GM18505 (cell line): ENCODE measurements around the gene RNF144A.

Experiments
- ATAC-seq: cut with Tn5 transposase; IDR thresholded peaks from one replicate; pipeline ENCODE4 v1.9.1; 2021; ENCODE audit not compliant: unreplicated experiment
- POLR2A ChIP-seq: IDR thresholded peaks from 4 replicates; pipeline ENCODE4 v1.6.1; 2011; ENCODE audit warnings: borderline replicate concordance; ENCODE audit not compliant: insufficient read depth, insufficient read length; ENCODE audit errors: extremely low read depth

RNF144A gene

DNA sequence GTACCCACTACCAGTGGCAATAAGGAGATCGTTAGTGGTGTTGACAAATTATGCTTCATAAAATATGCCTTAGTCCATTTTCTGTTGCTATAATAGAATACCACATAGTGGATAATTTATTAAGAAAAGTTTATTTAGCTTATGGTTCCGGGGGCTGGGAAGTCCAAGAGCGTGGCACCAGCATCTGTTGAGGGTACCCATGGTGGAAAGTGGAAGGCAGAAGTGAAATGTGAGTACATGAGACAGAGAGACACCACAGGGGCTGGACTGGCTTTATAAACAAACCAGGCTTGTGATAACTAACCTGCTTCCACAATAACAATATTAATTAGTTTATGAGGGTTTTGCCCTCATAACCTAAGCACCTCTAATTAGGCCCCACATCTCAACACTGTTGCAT lies 146.6 kb downstream of the RNF144A start:
- no peak for ATAC-seq

DNA sequence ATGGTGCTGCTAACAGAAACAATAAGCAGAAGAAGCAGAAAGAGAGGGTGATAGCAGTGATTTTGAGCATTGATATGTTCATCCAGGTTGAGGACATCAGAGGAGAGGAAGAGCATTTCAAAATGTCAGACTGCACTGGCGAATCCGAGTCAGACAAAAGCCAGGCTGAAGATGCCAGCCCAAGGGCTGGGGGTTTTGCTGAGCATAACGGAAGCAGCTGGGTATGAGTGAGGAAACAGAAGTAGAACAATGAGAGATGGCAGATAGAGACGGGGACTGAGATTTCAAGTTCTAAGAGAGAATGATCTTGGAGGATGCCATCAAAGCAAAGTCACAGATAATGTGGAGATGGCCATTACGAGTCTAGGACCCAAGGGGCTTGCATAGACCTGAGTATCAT lies 151.2 kb downstream of the RNF144A start:
- no peak for ATAC-seq
- no peak for TF ChIP-seq POLR2A

More for the DNA sequence above, 146.6 kb downstream of the RNF144A start:
- no peak for TF ChIP-seq POLR2A

DNA sequence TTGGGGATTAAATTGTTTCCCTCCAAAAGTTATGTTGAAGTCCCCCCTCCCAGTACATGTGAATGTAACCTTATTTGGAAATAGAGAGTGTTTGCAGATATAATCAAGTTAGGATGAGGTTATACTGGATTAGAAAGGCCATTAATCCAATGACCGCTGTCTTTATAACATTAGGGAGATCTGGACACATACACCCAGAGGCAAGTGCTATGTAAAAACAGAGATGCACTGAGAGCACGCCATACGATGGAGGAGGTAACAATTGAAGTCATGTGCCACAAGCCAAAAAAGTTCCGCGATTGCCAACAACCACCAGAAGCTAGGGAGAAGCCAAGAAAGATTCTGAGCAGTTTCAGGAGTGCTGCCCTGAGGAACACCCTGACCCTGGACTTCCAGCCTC lies 153.3 kb downstream of the RNF144A start:
- no peak for ATAC-seq

DNA sequence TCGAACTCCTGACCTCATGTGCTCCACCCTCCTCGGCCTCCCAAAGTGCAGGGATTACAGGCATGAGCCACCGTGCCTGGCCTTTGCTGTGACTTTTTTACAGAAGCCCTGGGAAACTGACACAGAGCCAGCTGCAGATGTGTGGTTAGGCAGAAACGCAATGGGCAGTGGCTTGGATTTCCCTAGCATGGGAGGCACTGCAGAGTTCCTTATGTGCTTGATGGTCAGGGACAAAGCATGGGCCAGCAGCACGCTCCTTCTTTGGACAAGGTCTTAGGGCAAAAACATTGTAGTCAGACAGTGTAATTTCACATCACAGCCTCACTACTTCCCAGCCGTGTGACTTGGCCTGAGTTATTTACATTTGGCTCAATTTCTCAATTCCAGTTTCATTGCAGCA lies 153.9 kb downstream of the RNF144A start:
- no peak for TF ChIP-seq POLR2A
- no peak for ATAC-seq

More for the DNA sequence above, 153.3 kb downstream of the RNF144A start:
- no peak for TF ChIP-seq POLR2A

DNA sequence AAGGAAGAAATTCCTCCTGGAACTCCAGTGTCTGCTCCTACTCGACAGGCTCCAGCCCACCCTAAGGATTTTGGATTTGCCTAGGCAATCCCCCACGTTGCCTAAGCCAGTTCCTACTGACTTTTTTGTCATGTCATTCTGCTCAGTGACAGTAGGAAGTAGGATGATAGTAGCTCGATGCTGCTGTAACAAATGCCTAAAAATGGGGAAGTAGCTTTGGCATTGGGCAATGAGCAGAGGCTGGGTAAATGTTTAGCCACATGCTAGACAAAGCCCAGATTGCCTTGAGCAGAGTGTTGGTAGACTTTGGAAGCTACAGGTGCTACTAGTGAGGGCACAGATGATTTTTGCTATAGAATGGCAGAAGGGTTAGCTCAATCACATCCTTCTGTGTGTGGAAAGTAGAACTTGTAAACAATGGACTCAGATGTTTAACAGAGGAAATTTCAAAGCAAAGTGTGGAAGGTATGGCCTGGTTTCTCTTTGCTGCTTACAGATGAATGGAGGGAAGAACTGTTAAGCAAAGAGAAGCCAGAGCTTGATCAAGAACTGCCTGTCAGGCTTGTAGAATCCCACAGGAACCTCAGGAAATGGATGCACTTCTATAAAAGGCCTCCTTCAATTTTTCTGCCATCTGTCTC lies 154.8 kb downstream of the RNF144A start:
- ATAC-seq = peak; percentile 62
- no peak for TF ChIP-seq POLR2A

DNA sequence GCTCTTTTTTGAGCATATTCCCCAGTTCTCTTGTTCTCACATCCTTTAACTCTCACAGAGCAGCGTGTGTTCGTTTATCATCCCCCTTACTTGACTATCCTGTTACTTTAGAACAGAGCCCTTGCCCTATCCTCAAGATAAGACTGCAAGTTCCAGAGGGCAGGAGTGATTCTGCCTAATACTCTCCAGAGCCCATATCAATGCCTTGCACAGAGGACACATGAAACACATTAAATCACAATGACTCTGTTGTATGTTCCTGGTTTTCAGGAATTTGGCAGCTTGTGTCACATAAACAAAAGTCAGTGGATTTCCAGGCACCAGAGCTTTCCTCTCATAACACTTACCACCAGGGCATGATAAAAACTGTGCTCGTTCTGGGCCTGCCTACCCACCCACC lies 156.7 kb downstream of the RNF144A start:
- ATAC-seq = no peak
- TF ChIP-seq POLR2A = no peak

DNA sequence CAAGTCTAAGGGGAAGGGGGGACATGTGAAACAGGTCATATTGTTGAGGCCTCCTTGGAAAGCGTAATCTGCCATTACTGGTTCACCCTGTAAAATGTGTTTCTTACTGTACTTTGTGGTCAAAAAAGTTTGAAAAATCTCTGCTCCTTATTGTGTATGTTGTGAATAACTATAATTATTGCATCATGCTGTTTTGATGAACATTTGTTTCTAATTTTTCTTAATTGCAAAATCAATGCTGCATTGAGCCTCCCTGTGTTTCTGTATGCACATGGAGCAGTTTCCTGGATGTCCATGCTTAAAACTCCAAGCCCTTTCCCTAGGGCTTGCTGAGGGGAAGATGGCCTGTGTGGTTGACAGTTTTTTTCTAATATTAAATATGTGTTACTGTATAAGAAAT lies 158.6 kb downstream of the RNF144A start:
- TF ChIP-seq POLR2A = no peak
- no peak for ATAC-seq

DNA sequence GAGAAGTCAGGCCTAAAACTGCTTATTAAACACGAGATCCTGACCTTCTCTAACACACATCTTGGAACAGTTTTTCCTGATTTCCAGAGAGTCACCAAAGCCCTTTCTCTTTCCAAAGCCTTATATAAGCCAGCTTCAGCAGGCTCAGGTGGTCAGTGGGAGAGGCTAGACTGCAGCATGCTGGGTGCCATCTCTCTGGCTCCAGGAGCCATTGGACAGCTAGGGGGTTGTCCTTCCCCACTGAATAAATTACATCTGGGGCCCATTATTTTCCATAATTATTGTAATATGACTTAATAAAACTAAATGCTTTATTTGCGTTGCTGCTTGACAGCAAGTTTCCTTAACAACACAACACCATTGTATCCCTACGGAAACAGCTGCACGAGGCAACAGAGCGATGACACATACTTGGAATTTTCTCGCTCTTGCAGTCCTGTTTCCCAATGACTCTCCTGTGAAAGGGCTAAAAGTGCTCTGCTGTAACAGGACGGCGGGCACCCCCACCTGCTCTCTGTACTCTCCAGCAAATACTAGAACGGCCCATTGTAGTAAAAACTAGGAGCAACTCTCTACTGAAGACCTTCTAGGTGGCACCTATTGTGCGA lies 160.6 kb downstream of the RNF144A start:
- TF ChIP-seq POLR2A = no peak
- no peak for ATAC-seq

DNA sequence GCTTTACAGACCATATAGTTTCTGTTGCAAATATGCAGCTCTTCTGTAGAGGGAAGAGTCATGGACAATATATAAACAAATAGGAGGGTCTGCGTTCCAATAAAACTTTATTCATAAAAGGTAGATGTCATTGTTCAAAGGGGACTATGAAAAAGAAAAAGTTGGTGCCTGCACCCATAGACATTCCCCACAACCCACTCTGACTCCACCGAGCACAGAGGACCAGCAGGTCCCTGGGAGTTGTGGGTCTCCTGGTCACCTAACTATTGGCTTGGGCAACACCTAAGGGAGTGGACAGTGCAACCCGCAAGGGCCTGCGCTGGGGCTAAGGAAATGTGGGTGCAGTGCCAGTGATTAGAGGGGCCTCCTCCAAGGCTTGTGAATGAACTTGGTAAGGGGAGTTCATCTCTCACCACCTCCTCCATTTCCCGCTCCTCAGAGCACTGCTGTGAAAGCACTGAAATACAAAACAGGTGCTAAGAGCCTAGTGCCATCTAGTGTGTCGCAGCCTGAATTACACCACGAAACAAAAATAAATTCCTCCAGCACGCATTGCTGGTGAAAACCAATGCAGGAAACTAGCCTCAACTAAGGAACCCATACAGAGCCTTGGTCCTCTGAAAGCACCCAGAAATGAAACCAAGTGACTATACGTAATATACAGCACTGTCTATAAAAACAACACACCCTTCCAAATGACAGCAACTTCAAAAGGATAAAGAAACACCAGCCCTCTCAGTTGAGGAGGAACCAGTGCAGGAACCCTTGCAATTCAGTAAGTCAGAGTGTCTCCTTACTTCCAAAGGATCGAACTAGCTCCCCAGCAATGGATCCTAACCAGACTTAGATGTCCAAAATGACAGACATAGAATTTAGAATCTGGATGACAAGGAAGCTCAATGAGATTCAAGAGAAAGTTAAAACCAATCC lies 166.6 kb downstream of the RNF144A start:
- TF ChIP-seq POLR2A = no peak
- peak; percentile 62 for ATAC-seq

DNA sequence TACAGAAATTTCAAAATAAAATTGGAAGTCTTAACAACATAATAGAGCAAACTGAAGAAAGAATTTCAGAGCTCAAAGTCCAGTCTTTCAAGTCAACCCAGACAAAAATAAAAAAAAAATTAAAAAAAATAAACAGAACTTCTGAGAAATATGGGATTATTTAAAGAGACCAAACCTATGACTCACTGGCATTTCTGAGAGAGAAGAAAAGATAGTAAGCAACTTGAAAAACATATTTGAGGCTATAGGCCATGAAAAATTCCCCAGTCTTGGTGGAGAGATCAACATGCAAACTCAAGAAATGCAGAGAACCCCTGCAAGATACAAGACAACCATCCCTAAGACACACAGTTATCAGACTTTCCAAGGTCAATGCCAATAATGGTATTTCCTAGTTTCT lies 167.4 kb downstream of the RNF144A start:
- no peak for ATAC-seq
- TF ChIP-seq POLR2A = no peak

DNA sequence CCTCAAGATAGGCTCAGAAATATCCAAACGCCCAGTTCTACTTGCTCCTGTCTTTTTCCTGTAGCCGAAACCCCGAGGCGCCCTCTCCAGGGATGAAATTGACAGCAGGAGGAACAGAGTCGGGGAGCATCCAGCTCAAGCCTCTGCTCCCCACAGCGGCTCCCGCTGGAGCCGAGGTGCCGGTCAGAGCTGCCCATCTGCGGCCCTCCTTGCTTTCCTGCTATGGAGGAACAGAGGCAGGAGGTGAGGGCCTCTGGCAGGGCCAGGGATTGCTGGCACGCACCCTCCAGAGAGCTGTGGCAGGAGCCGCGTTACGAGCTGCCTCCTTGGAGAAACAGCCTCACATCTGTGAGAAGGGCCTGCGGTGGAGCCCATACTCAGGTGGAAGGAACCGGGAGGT lies 172.1 kb downstream of the RNF144A start:
- no peak for ATAC-seq

DNA sequence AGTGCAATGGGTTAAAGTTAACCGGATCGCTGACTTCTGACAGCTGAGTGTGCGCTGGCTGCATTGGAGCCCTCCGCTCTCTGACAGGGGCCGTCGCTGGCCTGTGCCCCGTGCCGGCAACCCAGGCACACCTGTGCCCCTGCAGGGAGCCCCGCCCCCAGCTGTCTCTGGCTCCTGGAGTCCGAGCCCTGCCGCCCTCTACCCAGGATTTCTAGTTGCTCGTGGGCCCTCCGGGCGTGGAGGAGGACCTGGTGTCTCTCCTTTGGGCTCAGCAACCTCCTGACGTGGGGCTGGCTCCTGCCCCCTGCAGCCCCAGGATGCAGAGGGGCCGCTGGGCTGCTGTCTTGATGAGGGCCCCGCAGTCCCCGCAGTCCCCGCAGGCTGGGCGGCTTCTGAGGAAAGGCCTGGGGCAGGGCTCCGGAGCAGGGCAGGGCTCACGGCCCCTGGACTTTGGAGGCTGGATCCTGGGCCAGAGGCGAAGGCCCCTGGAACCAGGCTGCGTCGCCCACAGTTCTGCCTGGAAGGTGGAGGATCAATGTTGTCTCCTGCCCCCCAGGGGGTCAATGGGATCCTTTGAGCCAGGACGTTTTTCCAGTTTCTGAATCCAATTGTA lies 172.8 kb downstream of the RNF144A start:
- ATAC-seq = no peak
- TF ChIP-seq POLR2A = no peak

More for the DNA sequence above, 172.1 kb downstream of the RNF144A start:
- no peak for TF ChIP-seq POLR2A

DNA sequence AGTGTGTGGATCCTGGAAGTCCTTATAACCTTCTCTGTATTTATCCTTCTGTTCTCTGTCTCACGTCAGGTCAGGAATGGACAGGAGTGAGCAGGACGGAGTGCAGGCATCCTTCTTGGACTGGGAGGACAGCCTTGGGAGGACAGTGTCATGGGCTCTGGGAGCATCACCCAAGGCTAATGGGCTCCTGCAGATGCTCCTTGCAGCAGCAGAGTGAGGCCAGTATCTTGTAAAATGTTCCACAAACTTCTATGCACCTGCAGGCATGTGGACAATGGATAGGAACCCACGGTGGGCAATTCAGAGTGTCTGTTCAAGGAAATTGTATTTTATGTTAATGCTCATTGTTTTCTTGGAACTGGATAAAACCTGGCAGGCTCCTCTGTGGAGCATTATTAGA lies 176.2 kb downstream of the RNF144A start:
- no peak for TF ChIP-seq POLR2A
- no peak for ATAC-seq
